H1 (cell line): Measurements from ENCODE around the gene USH1G. TPM values are rescaled to one million over a fixed set of nuclear protein-coding genes. Genes with fewer than 3 reads are reported as not detected.

Experiments used
- MAX ChIP-seq: IDR thresholded peaks from 2 replicates; pipeline ENCODE4 v1.6.1; 2012; ENCODE audit warnings: inconsistent platforms
- RNF2 ChIP-seq: fragments of 200-900, 300-1000 bp; sonication (generic); IDR thresholded peaks from 2 replicates; pipeline ENCODE4 v1.7.1; 2016; ENCODE audit warnings: borderline replicate concordance, low read depth, mild to moderate bottlenecking, antibody characterized with exemption, low read length; ENCODE audit not compliant: poor library complexity, severe bottlenecking; ENCODE audit errors: missing control alignments
- TAF1 ChIP-seq: IDR thresholded peaks from 2 replicates; pipeline ENCODE4 v1.6.1; 2011; ENCODE audit warnings: mild to moderate bottlenecking, low read depth, low read length
- polyA plus RNA-seq, 7 experiments: library from polyadenylated mRNA; depleted of rRNA in 3 of 7; stranded (reverse) in 5 of 7; unstranded in 2 of 7; fragments of >200 nt in 5 of 7; fragments of 200-250 nt in 2 of 7; gene quantifications; 1 replicate in 5 of 7; 2 replicates in 1 of 7; 4 replicates in 1 of 7; pipeline versions ENCODE4 v1.2.1 to v1.2.3, GENCODE V29; 2011 to 2013; ENCODE audit warnings: missing spikeins in 2 of 7, mixed read lengths in 2 of 7
- total RNA-seq: library from RNA; stranded (reverse); fragmentation: NEBNext Ultra II Directional; extraction: Animal tissue kit (Norgen Biotek cat#: 25700); gene quantifications from 2 replicates; pipeline ENCODE4 v1.2.1, GENCODE V29; 2021

Gene USH1G
- total and polyA plus RNA-seq, 2 of the 8 experiments (the other 6 are each of a cell fraction or from before 2014, with no cell fraction given), result 1.6 to 4.3 TPM

- TF ChIP-seq TAF1 (no peak), MAX (no peak), RNF2 (no peak)
Observed at GRCh38 chr17:74901353-74902135, 21.5 kb downstream of the USH1G start (continued).
